B cell (primary cell): ENCODE measurements around the gene UPK2. TPM values are rescaled to one million over a fixed set of nuclear protein-coding genes. Genes with fewer than 3 reads are reported as not detected.

Experiments used
- ATAC-seq: fragments of 200-7000 bp; cut with Tn5 transposase; one replicate; pipeline ENCODE4 v1.10.0; 2021; ENCODE audit warnings: low read depth, mild to moderate bottlenecking, moderate number of reproducible peaks, moderate library complexity
- CTCF ChIA-PET: fragments of 350-600 bp; sonication (Branson Sonifier 250); formaldehyde crosslinking; loops from one replicate; lab custom pipeline; 2021; ENCODE audit warnings: antibody characterized with exemption, inconsistent platforms; lab: Charles Lee
- POLR2A ChIA-PET: fragments of 350-600 bp; sonication (Branson Sonifier 250); formaldehyde crosslinking; loops from one replicate; lab custom pipeline; 2021; ENCODE audit warnings: antibody characterized with exemption; lab: Charles Lee
- DNase-seq: peaks from one replicate; pipeline ENCODE4 v3.0.0; 2013
- H2AFZ ChIP-seq: 2 replicates; pipeline ENCODE4 v1.6.1; 2012; ENCODE audit warnings: mild to moderate bottlenecking, low read depth, low read length; ENCODE audit not compliant: insufficient read depth, poor library complexity, severe bottlenecking
- H3K27ac ChIP-seq, 2 donors: 1 replicate in 1 of 2; 2 replicates in 1 of 2; pipeline ENCODE4 v1.5.1; 2012 to 2013; ENCODE audit warnings: low read length in 2 of 2, mild to moderate bottlenecking in 2 of 2, moderate library complexity in 1 of 2
- H3K27me3 ChIP-seq, 4 experiments: fragments of 200-600 bp in 1 of 4; sonication (generic) in 1 of 4; replicated peaks in 1 of 4; 1 replicate in 2 of 4; 2 replicates in 2 of 4; pipeline versions ENCODE4 v1.6.1 to v1.7.0; 2013 to 2016; ENCODE audit warnings: low read length in 3 of 4, mild to moderate bottlenecking in 2 of 4, mixed read lengths in 1 of 4, moderate library complexity in 1 of 4; ENCODE audit not compliant: insufficient read depth in 4 of 4, control insufficient read depth in 3 of 4; ENCODE audit errors: control extremely low read depth in 1 of 4
- H3K36me3 ChIP-seq, 2 experiments: replicated peaks in 1 of 2; 1 replicate in 1 of 2; 2 replicates in 1 of 2; pipeline versions ENCODE4 v1.6.1 to v1.7.1; 2013; ENCODE audit warnings: low read length in 1 of 2; ENCODE audit not compliant: insufficient read depth in 2 of 2, control insufficient read depth in 1 of 2; ENCODE audit errors: control extremely low read depth in 1 of 2, extremely low read depth in 1 of 2
- H3K4me1 ChIP-seq, 2 donors: fragments of 200-600 bp in 1 of 2; sonication (generic) in 1 of 2; 1 replicate in 1 of 2; 2 replicates in 1 of 2; pipeline versions ENCODE4 v1.5.1 to v1.6.1; 2013 to 2017; ENCODE audit warnings: low read length in 2 of 2; ENCODE audit not compliant: control insufficient read depth in 2 of 2, insufficient read depth in 2 of 2
- H3K4me2 ChIP-seq: replicated peaks from 2 replicates; pipeline ENCODE3; 2012; ENCODE audit warnings: mild to moderate bottlenecking, low read depth, low read length; ENCODE audit not compliant: poor library complexity, severe bottlenecking
- H3K4me3 ChIP-seq, 5 experiments: fragments of 200-600 bp in 1 of 5; sonication (generic) in 1 of 5; 1 replicate in 3 of 5; 2 replicates in 2 of 5; pipeline versions ENCODE4 v1.5.1 to v1.7.0; 2011 to 2016; ENCODE audit warnings: low read length in 4 of 5, mild to moderate bottlenecking in 4 of 5, low read depth in 2 of 5, control low read depth in 1 of 5, moderate library complexity in 1 of 5; ENCODE audit not compliant: insufficient read depth in 1 of 5; ENCODE audit errors: control extremely low read depth in 1 of 5, extremely low read depth in 1 of 5
- H3K79me2 ChIP-seq: fragments of 200-600 bp; sonication (generic); one replicate; pipeline ENCODE4 v1.6.0; 2016; ENCODE audit warnings: low read length; ENCODE audit not compliant: control insufficient read depth, insufficient read depth
- H3K9ac ChIP-seq: fragments of 200-600 bp; sonication (generic); 2 replicates; pipeline ENCODE4 v1.6.1; 2017; ENCODE audit warnings: mild to moderate bottlenecking, low read length, moderate library complexity
- H3K9me3 ChIP-seq, 3 donors: one replicate each; pipeline versions ENCODE4 v1.6.1 to v1.7.1; 2013; ENCODE audit warnings: low read length in 2 of 3; ENCODE audit not compliant: control insufficient read depth in 2 of 3, insufficient read depth in 1 of 3; ENCODE audit errors: control extremely low read depth in 1 of 3
- H4K20me1 ChIP-seq: 2 replicates; pipeline ENCODE4 v1.6.0; 2012; ENCODE audit warnings: mild to moderate bottlenecking, low read length; ENCODE audit not compliant: insufficient read depth, control insufficient read depth, poor library complexity, severe bottlenecking
- H3K27ac Mint-ChIP-seq: one replicate; pipeline ENCODE4 v1.8.0; 2021; ENCODE audit warnings: mixed read lengths
- H3K27me3 Mint-ChIP-seq: one replicate; pipeline ENCODE4 v1.8.0; 2021; ENCODE audit warnings: mixed read lengths
- H3K4me1 Mint-ChIP-seq: one replicate; pipeline ENCODE4 v1.8.0; 2021; ENCODE audit warnings: mixed read lengths
- H3K4me3 Mint-ChIP-seq: one replicate; pipeline ENCODE4 v1.8.0; 2021; ENCODE audit warnings: mixed read lengths
- H3K9me3 Mint-ChIP-seq: one replicate; pipeline ENCODE4 v1.8.0; 2022; ENCODE audit warnings: mixed read lengths; ENCODE audit not compliant: insufficient read depth
- CTCF ChIP-seq: fragments of 200-600 bp; IDR thresholded peaks from one replicate; pipeline ENCODE4 v1.8.0; 2022; ENCODE audit warnings: antibody characterized with exemption, mild to moderate bottlenecking
- EZH2 ChIP-seq: IDR thresholded peaks from 2 replicates; pipeline ENCODE4 v1.6.1; 2012; ENCODE audit warnings: borderline replicate concordance, low read depth, mild to moderate bottlenecking, moderate library complexity, low read length; ENCODE audit not compliant: insufficient read depth, poor library complexity, severe bottlenecking
- WGBS: methylation state at CpG from one replicate; pipeline ENCODE4 v1.1.5; 2013; ENCODE audit warnings: missing lambda C conversion rate; ENCODE audit not compliant: insufficient coverage; 5-methylcytosine and 5-hydroxymethylcytosine counted together
- intact Hi-C: fragments of 100-400 bp; cut with micrococcal nuclease; formaldehyde crosslinking; loops from one replicate; pipeline ENCODE4 v1.10.0; 2022
- polyA plus RNA-seq: library from polyadenylated mRNA; depleted of rRNA; stranded (reverse); fragments of >200 nt; gene quantifications from 2 replicates; pipeline ENCODE4 v1.2.3, GENCODE V29; 2012
- total RNA-seq, 2 donors: library from RNA; stranded (reverse); fragments of 120-200 nt in 1 of 2; gene quantifications; 1 replicate in 1 of 2; 2 replicates in 1 of 2; pipeline versions ENCODE4 v1.2.3 to v1.2.4, GENCODE V29; 2013 to 2022

The UPK2 gene
- total and polyA plus RNA-seq, 2 donors (not counting 1 experiment from before 2014, with no cell fraction given): 0.43 TPM; not detected in 1

DNA sequence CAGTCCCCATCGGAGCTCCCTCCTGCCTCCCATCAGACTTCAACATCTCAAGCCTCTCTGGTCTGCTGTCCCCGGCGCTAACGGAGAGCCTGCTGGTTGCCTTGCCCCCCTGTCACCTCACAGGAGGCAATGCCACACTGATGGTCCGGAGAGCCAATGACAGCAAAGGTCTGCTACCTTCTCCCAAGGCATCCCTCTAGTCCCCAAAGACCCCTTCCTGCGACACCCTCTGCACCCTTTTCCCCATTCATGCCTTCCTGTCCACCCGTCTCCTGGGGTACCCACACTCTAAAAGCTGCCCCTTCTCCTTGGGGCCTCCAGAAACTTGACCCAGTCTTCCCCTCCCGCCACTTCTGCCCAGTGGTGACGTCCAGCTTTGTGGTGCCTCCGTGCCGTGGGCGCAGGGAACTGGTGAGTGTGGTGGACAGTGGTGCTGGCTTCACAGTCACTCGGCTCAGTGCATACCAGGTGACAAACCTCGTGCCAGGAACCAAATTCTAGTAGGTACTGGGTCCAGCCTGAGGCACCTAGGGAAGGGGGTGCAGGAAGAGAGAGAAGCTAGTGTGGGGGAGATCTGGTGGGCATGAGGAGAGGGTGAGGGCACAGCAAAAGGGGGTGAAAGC is 860 bp downstream of the UPK2 start:
- peak overlapping the region; percentile 53 for H3K27ac Mint-ChIP-seq
- no peak overlapping the region for H3K4me2 ChIP-seq
- peaks cover 0 to 13% (median 0%) of the 10 kb centered on the region in 4 experiments for H3K27me3 ChIP-seq
- no peak for DNase-seq
- CTCF ChIA-PET: interaction anchor here (0.7 to 4.7 kb wide), 22 partner anchors 13 to 321 kb away, joined by 3 to 52 read pairs (median 4); partner anchors contain the start of genes BCL9L, DDX6 and VPS11
- intact Hi-C loops: loop anchor here (1.0 kb wide), 2 partner anchors 27 to 298 kb away; no protein-coding TSS in a partner anchor
- no peaks in the 10 kb centered on the region for H4K20me1 ChIP-seq
- H3K79me2 ChIP-seq: peaks cover 9% of the 10 kb centered on the region
- WGBS: 48% methylated on average over 13 of the region's 14 CpGs
- H3K27me3 Mint-ChIP-seq: peaks cover 20% of the 10 kb centered on the region
- H3K4me1 ChIP-seq: peaks cover 0 to 6% of the 10 kb centered on the region in 2 donors
- no peak overlapping the region for H3K4me3 Mint-ChIP-seq
- H2AFZ ChIP-seq: no peak overlapping the region
- TF ChIP-seq CTCF (no peak), EZH2 (no peak)
- H3K9me3 Mint-ChIP-seq: no peaks in the 10 kb centered on the region
- no peak for ATAC-seq
- H3K4me3 ChIP-seq: no peak overlapping the region
- H3K9ac ChIP-seq: no peak overlapping the region
- H3K4me1 Mint-ChIP-seq: peaks cover 5% of the 10 kb centered on the region
- no peak overlapping the region for H3K27ac ChIP-seq
- H3K9me3 ChIP-seq: no peaks in the 10 kb centered on the region
- no peaks in the 10 kb centered on the region for H3K36me3 ChIP-seq
- POLR2A ChIA-PET: no interaction called here

GRCh38 chr11:118957549-118957948 is 1.5 kb downstream of the UPK2 start:
- H3K79me2 ChIP-seq: peaks cover 9% of the 10 kb centered on the region
- H3K4me2 ChIP-seq: no peak overlapping the region
- H3K27ac Mint-ChIP-seq: no peak overlapping the region
- no peaks in the 10 kb centered on the region for H3K36me3 ChIP-seq
- POLR2A ChIA-PET: no interaction called here
- WGBS: 90% methylated on average over 11 of the region's 11 CpGs
- peaks cover 0 to 13% (median 0%) of the 10 kb centered on the region in 4 experiments for H3K27me3 ChIP-seq
- peaks cover 0 to 6% of the 10 kb centered on the region in 2 donors for H3K4me1 ChIP-seq
- no peak overlapping the region for H3K9ac ChIP-seq
- no peak overlapping the region for H3K4me3 ChIP-seq
- no peak overlapping the region for H3K4me3 Mint-ChIP-seq
- no peaks in the 10 kb centered on the region for H3K9me3 Mint-ChIP-seq
- no peaks in the 10 kb centered on the region for H4K20me1 ChIP-seq
- no peak overlapping the region for H3K27ac ChIP-seq
- ATAC-seq (no peak), DNase-seq (no peak)
- CTCF ChIA-PET: interaction anchor here (0.7 to 4.7 kb wide), 18 partner anchors 13 to 322 kb away, joined by 3 to 52 read pairs (median 5); partner anchors contain the start of genes BCL9L, DDX6 and VPS11
- H2AFZ ChIP-seq: no peak overlapping the region
- H3K4me1 Mint-ChIP-seq: peaks cover 5% of the 10 kb centered on the region
- no peaks in the 10 kb centered on the region for H3K9me3 ChIP-seq
- H3K27me3 Mint-ChIP-seq: peaks cover 20% of the 10 kb centered on the region
- intact Hi-C loops: no loop called here
- TF ChIP-seq CTCF (no peak), EZH2 (no peak)
